Measurements from ENCODE around the gene ACER3. TPM values are rescaled to one million over a fixed set of nuclear protein-coding genes. Genes with fewer than 3 reads are reported as not detected.
A peak's percentile ranks its signal among the peaks of the same experiment; 100 is the strongest.
"Not testable (repeated sequence)": the region's sequence is repeated elsewhere in the genome, so short reads cannot be mapped to it uniquely, and the experiment has no call there.

ACER3 gene
- total RNA-seq, 6 donors from 2014 or later = 10.5 to 46.7 (median 17.1) TPM

- peaks cover 0 to 9% (median 4%) of the 10 kb centered on the region in 4 donors for H3K9me3 ChIP-seq
- H3K36me3 ChIP-seq = no peaks in the 10 kb centered on the region
- ATAC-seq (ENCODE audit: low FRiP score in 2 of 2) (no peak), DNase-seq (no peak)
- H3K27ac ChIP-seq = no peak overlapping the region
- no peak overlapping the region for H3K4me3 ChIP-seq
- no peaks in the 10 kb centered on the region for H3K27me3 ChIP-seq
- no peak for TF ChIP-seq POLR2A (IDR thresholded peaks at IDR 0.05)
- no peak for TF ChIP-seq CTCF (IDR thresholded peaks at IDR 0.05)
- no peak for TF ChIP-seq POLR2AphosphoS5 (IDR thresholded peaks at IDR 0.05)
- no peak for TF ChIP-seq EP300 (IDR thresholded peaks at IDR 0.05)
- H3K4me1 ChIP-seq = no peaks in the 10 kb centered on the region
- WGBS, 2 donors = 85 to 99% methylated on average over 3 of the region's 3 CpGs
Observed at GRCh38 chr11:76947800-76948199, 87.1 kb downstream of the ACER3 start.

GRCh38 chr11:76955459-76956114 is 94.9 kb downstream of the ACER3 start:
- H3K27me3 ChIP-seq = no peaks in the 10 kb centered on the region
- H3K9me3 ChIP-seq = no peaks in the 10 kb centered on the region
- peaks cover 0 to 16% (median 3%) of the 10 kb centered on the region in 4 donors for H3K36me3 ChIP-seq
- no peak overlapping the region for H3K27ac ChIP-seq
- H3K4me1 ChIP-seq = no peaks in the 10 kb centered on the region
- DNase-seq (no peak), ATAC-seq (ENCODE audit: low FRiP score in 2 of 2) (no peak)
- WGBS, 2 donors = 94 to 98% methylated on average over 3 of the region's 3 CpGs
- TF ChIP-seq EP300 (IDR thresholded peaks at IDR 0.05) = no peak
- no peak for TF ChIP-seq CTCF (IDR thresholded peaks at IDR 0.05)
- TF ChIP-seq POLR2A (IDR thresholded peaks at IDR 0.05) = no peak
- no peak for TF ChIP-seq POLR2AphosphoS5 (IDR thresholded peaks at IDR 0.05)
- no peak overlapping the region for H3K4me3 ChIP-seq

- H3K9me3 ChIP-seq = no peaks in the 10 kb centered on the region
- no peak for TF ChIP-seq CTCF (IDR thresholded peaks at IDR 0.05)
- no peak for TF ChIP-seq POLR2AphosphoS5 (IDR thresholded peaks at IDR 0.05)
- TF ChIP-seq EP300 (IDR thresholded peaks at IDR 0.05) = no peak
- TF ChIP-seq POLR2A (IDR thresholded peaks at IDR 0.05) = no peak
- no peaks in the 10 kb centered on the region for H3K27me3 ChIP-seq
- H3K27ac ChIP-seq = no peak overlapping the region
- H3K4me1 ChIP-seq = peaks cover 0 to 4% (median 3%) of the 10 kb centered on the region in 4 donors
- DNase-seq = no peak
- no peak overlapping the region for H3K4me3 ChIP-seq
- ATAC-seq (ENCODE audit: low FRiP score in 2 of 2) = peak in 1 of 2 donors; percentile 69
- 35 to 50% methylated on average over 4 of the region's 4 CpGs for WGBS, 2 donors
- peaks cover 0 to 36% (median 5%) of the 10 kb centered on the region in 4 donors for H3K36me3 ChIP-seq
Observed at GRCh38 chr11:76962583-76963416, 102.1 kb downstream of the ACER3 start.

- not testable (repeated sequence) for DNase-seq; H3K9me3 ChIP-seq; ATAC-seq (ENCODE audit: low FRiP score in 2 of 2); H3K4me1 ChIP-seq; H3K4me3 ChIP-seq; H3K27ac ChIP-seq; H3K27me3 ChIP-seq
- 85 to 87% methylated on average over 15 to 16 of the region's 16 CpGs for WGBS, 2 donors
- peaks cover 0 to 36% (median 5%) of the 10 kb centered on the region in 4 donors for H3K36me3 ChIP-seq
Observed at GRCh38 chr11:76963417-76964168, 102.9 kb downstream of the ACER3 start.

- H3K27me3 ChIP-seq = no peaks in the 10 kb centered on the region
Observed at GRCh38 chr11:76972051-76972450, 111.3 kb downstream of the ACER3 start.

More at GRCh38 chr11:76972051-76972450, 111.3 kb downstream of the ACER3 start:
- Histone ChIP-seq H3K4me1 (no peaks in the 10 kb centered on the region), H3K27ac (no peak overlapping the region), H3K4me3 (no peak overlapping the region), H3K9me3 (peaks cover 0 to 3% (median 0%) of the 10 kb centered on the region in 4 donors), H3K36me3 (peaks cover 0 to 8% (median 0%) of the 10 kb centered on the region in 4 donors)
- no peak for TF ChIP-seq POLR2AphosphoS5 (IDR thresholded peaks at IDR 0.05)
- TF ChIP-seq POLR2A (IDR thresholded peaks at IDR 0.05) = no peak
- no peak for TF ChIP-seq EP300 (IDR thresholded peaks at IDR 0.05)
- no peak for TF ChIP-seq CTCF (IDR thresholded peaks at IDR 0.05)
- DNase-seq (no peak), ATAC-seq (ENCODE audit: low FRiP score in 2 of 2) (no peak)

Data from upper lobe of left lung (tissue), 6 donors.